Trophoblast cell (in vitro differentiated cells and primary cell): ENCODE results near the gene S100A3.
A peak's percentile ranks its signal among the peaks of the same experiment; 100 is the strongest.

ENCODE experiments used
- DNase-seq, 2 donors: peaks; one replicate each; pipeline ENCODE4 v3.0.0-alpha.2; 2016
- H2AFZ ChIP-seq: 2 replicates; pipeline ENCODE4 v1.6.1; 2013; ENCODE audit warnings: low read length, moderate library complexity, mild to moderate bottlenecking; ENCODE audit not compliant: insufficient read depth, poor library complexity
- H2AK5ac ChIP-seq: 2 replicates; pipeline ENCODE4 v1.6.1; 2013; ENCODE audit warnings: mild to moderate bottlenecking, low read length
- H2BK120ac ChIP-seq: 2 replicates; pipeline ENCODE4 v1.6.1; 2013; ENCODE audit warnings: low read length, mild to moderate bottlenecking, moderate library complexity; ENCODE audit not compliant: insufficient read depth, poor library complexity
- H2BK12ac ChIP-seq: 2 replicates; pipeline ENCODE4 v1.6.1; 2013; ENCODE audit warnings: mild to moderate bottlenecking, low read length, moderate library complexity
- H2BK5ac ChIP-seq: 2 replicates; pipeline ENCODE4 v1.6.1; 2013; ENCODE audit warnings: low read length, low read depth, moderate library complexity, mild to moderate bottlenecking; ENCODE audit not compliant: poor library complexity
- H3K14ac ChIP-seq: 2 replicates; pipeline ENCODE4 v1.6.1; 2013; ENCODE audit warnings: mild to moderate bottlenecking, low read length
- H3K18ac ChIP-seq: 2 replicates; pipeline ENCODE4 v1.6.1; 2013; ENCODE audit warnings: mild to moderate bottlenecking, low read length
- H3K23ac ChIP-seq: 2 replicates; pipeline ENCODE4 v1.6.1; 2013; ENCODE audit warnings: low read length
- H3K27ac ChIP-seq: 2 replicates; pipeline ENCODE4 v1.5.1; 2013; ENCODE audit warnings: low read depth, mild to moderate bottlenecking, inconsistent platforms, low read length, moderate library complexity
- H3K27me3 ChIP-seq: 2 replicates; pipeline ENCODE4 v1.6.1; 2013; ENCODE audit warnings: inconsistent platforms, mild to moderate bottlenecking, low read length, moderate library complexity; ENCODE audit not compliant: insufficient read depth
- H3K36me3 ChIP-seq, 2 experiments: 1 replicate in 1 of 2; 2 replicates in 1 of 2; pipeline ENCODE4 v1.6.1; 2013; ENCODE audit warnings: low read length in 2 of 2, mild to moderate bottlenecking in 2 of 2, moderate library complexity in 1 of 2; ENCODE audit not compliant: insufficient read depth in 2 of 2, control insufficient read depth in 1 of 2
- H3K4ac ChIP-seq: 2 replicates; pipeline ENCODE4 v1.6.1; 2013; ENCODE audit warnings: low read depth, mild to moderate bottlenecking, low read length, moderate library complexity
- H3K4me1 ChIP-seq, 2 experiments: 1 replicate in 1 of 2; 2 replicates in 1 of 2; pipeline ENCODE4 v1.6.1; 2013; ENCODE audit warnings: low read length in 2 of 2, mild to moderate bottlenecking in 2 of 2, moderate library complexity in 1 of 2; ENCODE audit not compliant: insufficient read depth in 2 of 2, control insufficient read depth in 1 of 2
- H3K4me2 ChIP-seq: 2 replicates; pipeline ENCODE4 v1.6.1; 2013; ENCODE audit warnings: inconsistent platforms, mild to moderate bottlenecking, low read length, moderate library complexity
- H3K4me3 ChIP-seq: 2 replicates; pipeline ENCODE4 v1.5.1; 2013; ENCODE audit warnings: mild to moderate bottlenecking, low read depth, low read length, inconsistent platforms
- H3K79me1 ChIP-seq: one replicate; pipeline ENCODE4 v1.6.1; 2013; ENCODE audit warnings: low read length
- H3K79me2 ChIP-seq: 2 replicates; pipeline ENCODE4 v1.6.1; 2013; ENCODE audit warnings: low read length, mild to moderate bottlenecking; ENCODE audit not compliant: control insufficient read depth, insufficient read depth, poor library complexity
- H3K9ac ChIP-seq: 2 replicates; pipeline ENCODE4 v1.6.1; 2013; ENCODE audit warnings: mild to moderate bottlenecking, low read length
- H3K9me3 ChIP-seq: 2 replicates; pipeline ENCODE4 v1.6.1; 2013; ENCODE audit warnings: low read depth, mild to moderate bottlenecking, control low read depth, inconsistent platforms, low read length; ENCODE audit not compliant: insufficient read depth
- H4K12ac ChIP-seq: 2 replicates; pipeline ENCODE4 v1.6.1; 2013; ENCODE audit warnings: low read depth, mild to moderate bottlenecking, low read length, moderate library complexity
- H4K8ac ChIP-seq: 2 replicates; pipeline ENCODE4 v1.6.1; 2013; ENCODE audit warnings: low read depth, mild to moderate bottlenecking, low read length, moderate library complexity
- H4K91ac ChIP-seq: one replicate; pipeline ENCODE4 v1.6.1; 2013; ENCODE audit warnings: low read depth, mild to moderate bottlenecking, low read length, moderate library complexity
- WGBS: extraction: QIAGEN DNeasy Blood & Tissue Kit; methylation state at CpG from one replicate; pipeline ENCODE4 v1.1.7; 2013; ENCODE audit warnings: missing lambda C conversion rate; ENCODE audit not compliant: insufficient read length, insufficient coverage; ENCODE audit errors: extremely low coverage; 5-methylcytosine and 5-hydroxymethylcytosine counted together

S100A3 gene

DNA sequence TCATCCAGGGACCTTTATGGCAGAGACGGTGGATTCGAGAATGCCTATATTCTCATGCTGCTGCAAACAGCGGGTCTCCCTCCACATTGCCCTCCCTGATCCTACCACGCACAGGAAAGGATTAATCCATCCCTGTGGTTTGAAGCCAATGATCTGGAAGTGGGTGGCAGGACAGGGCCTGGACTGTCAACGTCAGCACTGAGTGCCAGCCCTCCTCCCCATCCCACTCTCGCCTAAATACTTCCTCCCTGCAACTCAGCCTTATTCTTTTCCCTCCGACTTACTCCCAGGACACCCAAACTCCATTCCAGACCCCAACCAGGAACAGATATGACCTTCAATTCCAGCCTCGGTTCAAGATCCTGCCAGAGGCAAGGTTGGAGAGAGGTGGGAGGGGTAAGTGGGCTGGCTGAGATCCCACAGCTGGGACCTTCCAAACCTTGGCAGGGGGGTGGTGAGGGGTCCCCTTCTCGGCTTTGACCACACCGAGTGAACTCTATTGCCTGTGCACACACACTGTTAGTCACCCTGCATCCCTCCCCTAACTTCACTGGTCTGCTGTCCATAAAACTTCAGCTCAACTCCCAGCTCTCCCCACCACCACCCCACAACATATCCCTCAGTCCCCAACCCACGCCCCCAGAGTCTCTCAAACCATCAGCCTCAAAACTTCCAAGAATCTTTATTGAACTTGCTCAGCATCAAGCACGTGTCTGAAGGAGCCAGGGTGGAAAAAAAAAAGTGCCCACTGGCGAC lies 5.9 kb downstream of the S100A3 start:
- no peaks in the 10 kb centered on the region for H3K9me3 ChIP-seq
- H4K8ac ChIP-seq = no peak overlapping the region
- H4K91ac ChIP-seq = peak overlapping the region; percentile 41
- peaks cover 39 to 48% of the 10 kb centered on the region in 2 experiments for H3K4me1 ChIP-seq
- H3K27me3 ChIP-seq = no peaks in the 10 kb centered on the region
- H2AFZ ChIP-seq = no peak overlapping the region
- WGBS = no CpG with 5 or more reads among the region's 13 CpGs
- H3K18ac ChIP-seq = peak overlapping the region; percentile 10
- no peak overlapping the region for H3K4ac ChIP-seq
- no peak overlapping the region for H2AK5ac ChIP-seq
- peaks cover 4% of the 10 kb centered on the region for H3K79me2 ChIP-seq
- no peak overlapping the region for H3K9ac ChIP-seq
- no peak overlapping the region for H3K4me3 ChIP-seq
- no peak overlapping the region for H3K27ac ChIP-seq
- no peak overlapping the region for H4K12ac ChIP-seq
- peaks cover 46% of the 10 kb centered on the region for H3K79me1 ChIP-seq
- no peak overlapping the region for H3K23ac ChIP-seq
- no peak overlapping the region for H3K4me2 ChIP-seq
- H2BK120ac ChIP-seq = peak overlapping the region; percentile 13
- H2BK5ac ChIP-seq = no peak overlapping the region
- H2BK12ac ChIP-seq = peak overlapping the region; percentile 10
- no peak for DNase-seq
- no peak overlapping the region for H3K14ac ChIP-seq
- peaks cover 2 to 3% of the 10 kb centered on the region in 2 experiments for H3K36me3 ChIP-seq

DNA sequence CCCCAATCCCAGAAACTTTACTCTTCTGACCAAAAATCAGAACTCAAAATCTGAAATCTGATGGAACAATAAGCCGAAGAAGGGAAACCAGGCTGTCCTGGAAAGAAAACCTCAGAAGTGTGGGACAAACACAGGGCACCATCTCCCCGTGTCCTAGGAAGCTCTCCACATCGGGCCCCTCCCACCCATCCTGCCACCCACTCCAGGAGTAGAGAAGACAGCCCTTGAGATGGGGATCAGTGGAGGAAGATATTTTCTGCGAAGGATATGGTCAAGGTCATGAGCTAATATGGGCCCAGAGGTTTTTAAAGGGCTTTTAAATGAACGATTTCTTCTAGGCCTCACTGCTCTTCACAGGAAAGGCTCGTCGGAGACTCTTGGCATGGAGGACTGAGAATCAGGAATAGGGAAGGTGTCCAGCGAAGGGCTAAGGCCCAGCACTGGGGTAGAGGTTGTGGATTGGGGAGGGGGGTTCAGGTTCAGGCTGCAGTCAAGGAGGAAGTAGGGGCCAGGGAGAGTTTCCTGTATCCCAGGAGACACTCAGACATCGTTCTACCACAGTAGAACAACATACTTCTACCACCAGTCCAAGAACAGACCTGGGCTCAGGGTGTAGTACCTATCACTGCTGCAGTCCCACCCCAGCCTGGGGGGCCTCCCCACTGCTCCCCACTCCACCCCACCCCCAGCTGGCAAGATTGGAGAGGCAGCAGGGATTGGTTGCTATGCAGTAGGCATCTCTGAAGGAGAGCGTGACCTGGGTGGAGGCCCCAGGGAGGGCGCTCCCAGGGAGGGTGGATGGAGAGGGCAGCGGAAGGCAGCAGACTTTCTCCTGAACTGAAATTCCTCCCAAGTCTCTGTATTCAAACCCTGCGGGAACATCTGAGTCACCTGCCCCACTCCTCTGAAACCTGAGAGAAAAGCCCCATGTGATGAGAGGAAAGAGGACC lies 7.1 kb downstream of the S100A3 start:
- WGBS = no CpG with 5 or more reads among the region's 13 CpGs
- peak overlapping the region; percentile 7 for H2BK120ac ChIP-seq
- H3K18ac ChIP-seq = no peak overlapping the region
- no peak overlapping the region for H2BK5ac ChIP-seq
- H3K9me3 ChIP-seq = no peaks in the 10 kb centered on the region
- H3K4me2 ChIP-seq = no peak overlapping the region
- no peak overlapping the region for H3K9ac ChIP-seq
- peaks cover 2 to 3% of the 10 kb centered on the region in 2 experiments for H3K36me3 ChIP-seq
- no peak overlapping the region for H3K23ac ChIP-seq
- H3K27me3 ChIP-seq = no peaks in the 10 kb centered on the region
- H3K27ac ChIP-seq = no peak overlapping the region
- peaks cover 34% of the 10 kb centered on the region for H3K79me1 ChIP-seq
- no peak overlapping the region for H3K4me3 ChIP-seq
- H3K79me2 ChIP-seq = peaks cover 4% of the 10 kb centered on the region
- peak overlapping the region; percentile 63 for H2BK12ac ChIP-seq
- no peak overlapping the region for H4K12ac ChIP-seq
- H3K4me1 ChIP-seq = peaks cover 27 to 38% of the 10 kb centered on the region in 2 experiments
- H2AFZ ChIP-seq = no peak overlapping the region
- no peak overlapping the region for H4K8ac ChIP-seq
- no peak for DNase-seq
- H4K91ac ChIP-seq = peak overlapping the region; percentile 30
- H2AK5ac ChIP-seq = peak overlapping the region; percentile 42
- no peak overlapping the region for H3K14ac ChIP-seq
- no peak overlapping the region for H3K4ac ChIP-seq

DNA sequence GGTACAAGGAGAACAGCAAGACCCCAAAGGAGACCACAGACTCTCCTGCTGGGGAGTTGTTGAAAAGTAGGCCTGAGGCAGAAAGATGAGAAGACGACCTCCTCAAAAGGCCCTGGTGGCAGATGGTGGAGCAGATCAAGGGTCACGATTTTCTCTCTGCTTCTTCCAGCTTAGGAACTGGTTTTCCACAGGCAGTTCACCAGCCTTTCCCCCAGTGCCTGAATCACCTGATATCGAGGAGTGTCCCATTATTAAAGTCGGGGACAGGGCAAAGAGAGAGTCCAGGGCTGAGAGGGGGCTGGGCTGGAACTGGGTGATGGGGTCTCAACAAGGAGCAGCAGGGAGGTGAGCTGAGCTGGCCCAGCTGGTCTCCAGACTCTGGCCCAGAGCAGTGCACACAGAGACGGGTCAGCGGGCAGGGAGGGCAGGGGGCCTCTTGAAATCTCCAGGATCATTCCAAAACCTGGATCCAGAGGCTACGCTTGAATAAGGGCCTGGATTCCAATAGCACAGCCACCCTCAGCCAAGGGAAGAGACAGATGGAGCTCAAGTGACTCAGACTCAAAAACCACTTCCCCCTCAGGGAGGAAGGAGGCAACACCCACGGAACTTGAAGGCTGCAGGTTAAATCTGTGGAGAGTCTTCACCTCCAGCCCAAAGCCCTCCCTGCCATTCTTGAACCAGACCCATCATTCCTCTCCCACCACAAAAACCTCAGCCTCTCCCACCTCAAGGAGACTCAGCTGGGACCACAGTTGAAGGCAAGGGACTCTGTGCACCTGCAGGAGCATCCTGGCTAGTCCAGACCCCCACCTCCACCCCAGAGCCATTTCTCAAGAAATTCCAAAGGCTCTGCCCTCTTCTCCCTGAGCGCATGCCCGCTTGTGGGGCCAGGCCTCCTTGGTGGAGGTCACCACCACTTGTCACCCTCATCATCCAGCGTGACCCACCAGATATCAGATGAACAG lies 8.4 kb downstream of the S100A3 start, which contains the start of gene S100A5:
Gene S100A5, minus strand, starts transcription at position 541 of the 968 bp plus-strand sequence. CDS start 743 bp downstream, outside the sequence.
- no CpG with 5 or more reads among the region's 11 CpGs for WGBS
- Histone ChIP-seq H3K27ac (no peak within 1 kb of the TSS), H3K14ac (peak within 1 kb of the TSS; percentile 15), H2AFZ (no peak within 1 kb of the TSS), H3K4me3 (no peak within 1 kb of the TSS), H3K9me3 (no peaks in the 10 kb centered on the region), H3K79me1 (peaks cover 28% of the 10 kb centered on the region), H3K4me2 (no peak within 1 kb of the TSS), H3K36me3 (peaks cover 2 to 3% of the 10 kb centered on the region in 2 experiments), H2AK5ac (peak within 1 kb of the TSS; percentile 38), H3K18ac (no peak within 1 kb of the TSS), H4K91ac (peak within 1 kb of the TSS; percentile 64), H3K9ac (no peak within 1 kb of the TSS), H3K23ac (no peak within 1 kb of the TSS), H2BK12ac (peak within 1 kb of the TSS; percentile 30), H3K79me2 (peaks cover 3% of the 10 kb centered on the region), H4K8ac (no peak within 1 kb of the TSS), H2BK120ac (no peak within 1 kb of the TSS), H3K27me3 (no peaks in the 10 kb centered on the region), H4K12ac (no peak within 1 kb of the TSS), H3K4ac (no peak within 1 kb of the TSS), H3K4me1 (peaks cover 24 to 37% of the 10 kb centered on the region in 2 experiments), H2BK5ac (no peak within 1 kb of the TSS)
- DNase-seq = peak; percentile 63 to 74
